DMS53 treated with DMSO at 0.1 percent for 48 hours (cell line): ENCODE results near the gene KANSL1.
A peak's percentile ranks its signal among the peaks of the same experiment; 100 is the strongest.

Experiments
- DNase-seq: peaks from one replicate; lab custom pipeline; 2025; ENCODE audit not compliant: unreplicated experiment; lab: John Stamatoyannopoulos, UW

KANSL1 gene

GRCh38 chr17:46003907-46004748, 189.1 kb downstream of the KANSL1 start:
- DNase-seq, result no peak

- DNase-seq, result no peak
Observed at GRCh38 chr17:46002973-46003316, 190.3 kb downstream of the KANSL1 start.

GRCh38 chr17:46002311-46002972, 190.8 kb downstream of the KANSL1 start:
- peak; percentile 75 for DNase-seq

- peak; percentile 19 for DNase-seq
Observed at GRCh38 chr17:46001390-46002310, 191.6 kb downstream of the KANSL1 start.

- no peak for DNase-seq
Observed at GRCh38 chr17:46000757-46001156, 192.5 kb downstream of the KANSL1 start.

- DNase-seq, result no peak
Observed at GRCh38 chr17:46000292-46000691, 192.9 kb downstream of the KANSL1 start.

GRCh38 chr17:45999900-46000290, 193.3 kb downstream of the KANSL1 start:
- no peak for DNase-seq

GRCh38 chr17:45998987-45999899, 194.0 kb downstream of the KANSL1 start, which contains the start of gene STH:
TSS of gene STH (plus strand) at chr17:45999250. CDS start at chr17:45999280, 30 bp downstream.
- DNase-seq, result no peak

- DNase-seq, result no peak
Observed at GRCh38 chr17:45997624-45998023, 195.6 kb downstream of the KANSL1 start.

- DNase-seq, result no peak
Observed at GRCh38 chr17:45997166-45997565, 196.1 kb downstream of the KANSL1 start.

- DNase-seq, result no peak
Observed at GRCh38 chr17:45996282-45996937, 196.8 kb downstream of the KANSL1 start.

- DNase-seq, result no peak
Observed at GRCh38 chr17:45995627-45996270, 197.5 kb downstream of the KANSL1 start.

GRCh38 chr17:45994987-45995386, 198.2 kb downstream of the KANSL1 start:
- no peak for DNase-seq

GRCh38 chr17:45993962-45994627, 199.1 kb downstream of the KANSL1 start:
- DNase-seq, result peak; percentile 10

- no peak for DNase-seq
Observed at GRCh38 chr17:45992904-45993303, 200.3 kb downstream of the KANSL1 start.

GRCh38 chr17:45992175-45992574, 201.1 kb downstream of the KANSL1 start:
- DNase-seq, result no peak

GRCh38 chr17:45991341-45991740, 201.9 kb downstream of the KANSL1 start:
- DNase-seq, result no peak

GRCh38 chr17:45990886-45991285, 202.3 kb downstream of the KANSL1 start:
- DNase-seq, result no peak

GRCh38 chr17:45989759-45990158, 203.5 kb downstream of the KANSL1 start:
- DNase-seq, result no peak
